ENCODE data around the gene INTS3. TPM values are rescaled to one million over a fixed set of nuclear protein-coding genes. Genes with fewer than 3 reads are reported as not detected.

The INTS3 gene
- total RNA-seq, 4 donors from 2014 or later = 35.9 to 70.1 (median 61.3) TPM

DNA sequence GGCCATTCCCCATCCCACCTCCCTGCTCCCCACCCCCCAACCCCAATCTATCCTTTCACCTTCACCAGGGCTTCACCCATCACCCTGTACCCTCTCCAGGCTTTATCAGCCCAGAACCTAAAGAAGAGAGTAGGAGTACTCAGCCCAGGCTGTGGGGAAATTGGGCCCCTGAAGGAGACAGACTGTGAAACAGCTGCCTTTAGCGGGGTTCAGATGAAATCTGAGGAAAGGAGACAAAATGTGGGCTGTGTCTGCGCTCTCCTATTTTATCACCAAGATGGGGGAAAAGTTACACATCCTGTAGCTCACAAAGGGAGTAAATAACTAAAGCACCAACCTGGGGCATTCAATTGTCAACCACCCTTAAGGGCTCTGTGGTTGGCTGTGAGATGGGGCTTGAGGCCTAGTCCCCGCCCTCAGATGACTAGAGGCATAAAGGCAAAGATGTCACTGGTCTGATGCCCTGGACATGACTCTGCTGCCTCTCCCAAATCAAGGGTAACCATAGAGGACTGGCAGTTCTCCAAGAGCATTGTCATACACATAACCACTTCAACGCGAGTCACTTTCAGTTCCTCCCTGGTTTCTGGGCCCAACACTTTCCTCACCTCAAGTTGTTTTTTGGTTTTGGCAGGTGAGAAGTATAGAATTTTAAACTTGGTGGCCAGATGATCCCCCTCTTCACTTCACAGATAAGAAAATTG is 77.3 kb downstream of the INTS3 start:
- Histone ChIP-seq H3K27ac (no peak overlapping the region), H3K27me3 (no peaks in the 10 kb centered on the region), H3K36me3 (no peaks in the 10 kb centered on the region), H3K4me3 (no peak overlapping the region), H3K9me3 (no peaks in the 10 kb centered on the region), H3K4me1 (no peaks in the 10 kb centered on the region)
- intact Hi-C loops (cut with DNase I; ENCODE audit: low total_unique reads) = no loop called here
- no peak for DNase-seq
- no peak for TF ChIP-seq POLR2A (IDR thresholded peaks at IDR 0.05)
- TF ChIP-seq, protein P1, sequence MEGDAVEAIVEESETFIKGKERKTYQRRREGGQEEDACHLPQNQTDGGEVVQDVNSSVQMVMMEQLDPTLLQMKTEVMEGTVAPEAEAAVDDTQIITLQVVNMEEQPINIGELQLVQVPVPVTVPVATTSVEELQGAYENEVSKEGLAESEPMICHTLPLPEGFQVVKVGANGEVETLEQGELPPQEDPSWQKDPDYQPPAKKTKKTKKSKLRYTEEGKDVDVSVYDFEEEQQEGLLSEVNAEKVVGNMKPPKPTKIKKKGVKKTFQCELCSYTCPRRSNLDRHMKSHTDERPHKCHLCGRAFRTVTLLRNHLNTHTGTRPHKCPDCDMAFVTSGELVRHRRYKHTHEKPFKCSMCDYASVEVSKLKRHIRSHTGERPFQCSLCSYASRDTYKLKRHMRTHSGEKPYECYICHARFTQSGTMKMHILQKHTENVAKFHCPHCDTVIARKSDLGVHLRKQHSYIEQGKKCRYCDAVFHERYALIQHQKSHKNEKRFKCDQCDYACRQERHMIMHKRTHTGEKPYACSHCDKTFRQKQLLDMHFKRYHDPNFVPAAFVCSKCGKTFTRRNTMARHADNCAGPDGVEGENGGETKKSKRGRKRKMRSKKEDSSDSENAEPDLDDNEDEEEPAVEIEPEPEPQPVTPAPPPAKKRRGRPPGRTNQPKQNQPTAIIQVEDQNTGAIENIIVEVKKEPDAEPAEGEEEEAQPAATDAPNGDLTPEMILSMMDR (IDR thresholded peaks at IDR 0.05) = no peak

- no peaks in the 10 kb centered on the region for H3K4me1 ChIP-seq
- intact Hi-C loops (cut with DNase I; ENCODE audit: low total_unique reads) = no loop called here
- H3K27ac ChIP-seq = no peak overlapping the region
- DNase-seq = no peak
- TF ChIP-seq, protein P1 (IDR thresholded peaks at IDR 0.05) = no peak
- no peaks in the 10 kb centered on the region for H3K36me3 ChIP-seq
- H3K27me3 ChIP-seq = no peaks in the 10 kb centered on the region
- no peaks in the 10 kb centered on the region for H3K9me3 ChIP-seq
- H3K4me3 ChIP-seq = no peak overlapping the region
Observed at GRCh38 chr1:153805886-153806719, 78.3 kb downstream of the INTS3 start.

DNA sequence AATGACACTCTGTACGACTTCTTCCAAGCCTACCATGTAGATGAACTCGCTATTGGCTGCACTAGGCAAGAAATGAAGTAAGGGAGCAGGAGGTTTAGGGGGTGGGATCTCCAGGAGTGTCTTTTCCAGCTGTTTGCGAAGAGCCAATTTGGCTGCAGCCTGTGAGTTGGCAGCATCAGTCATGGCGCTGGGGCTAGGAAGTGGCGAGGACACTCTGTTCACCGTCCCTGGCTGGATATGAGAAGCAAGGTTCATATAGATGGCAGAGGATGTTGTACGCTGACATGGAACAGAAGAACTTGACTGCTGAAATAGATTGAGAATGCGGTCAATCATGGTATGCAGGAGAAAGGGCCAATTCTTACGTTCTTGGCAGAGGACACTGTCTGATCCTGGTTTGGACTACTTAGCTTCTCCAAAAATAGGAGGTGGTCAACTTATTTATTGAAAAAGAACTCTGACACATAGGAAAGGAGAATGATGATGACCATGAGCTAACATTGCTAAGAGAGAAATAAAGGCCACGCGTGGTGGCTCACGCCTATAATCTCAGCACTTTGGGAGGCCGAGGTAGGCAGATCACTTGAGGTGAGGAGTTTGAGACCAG is 88.5 kb downstream of the INTS3 start:
- TF ChIP-seq, protein P1 (IDR thresholded peaks at IDR 0.05) = no peak
- no peak for TF ChIP-seq POLR2A (IDR thresholded peaks at IDR 0.05)
- Histone ChIP-seq H3K27me3 (no peaks in the 10 kb centered on the region), H3K4me3 (no peak overlapping the region), H3K9me3 (no peaks in the 10 kb centered on the region), H3K36me3 (no peaks in the 10 kb centered on the region), H3K4me1 (no peaks in the 10 kb centered on the region), H3K27ac (no peak overlapping the region)
- intact Hi-C loops (cut with DNase I; ENCODE audit: low total_unique reads) = no loop called here
- no peak for DNase-seq

DNA sequence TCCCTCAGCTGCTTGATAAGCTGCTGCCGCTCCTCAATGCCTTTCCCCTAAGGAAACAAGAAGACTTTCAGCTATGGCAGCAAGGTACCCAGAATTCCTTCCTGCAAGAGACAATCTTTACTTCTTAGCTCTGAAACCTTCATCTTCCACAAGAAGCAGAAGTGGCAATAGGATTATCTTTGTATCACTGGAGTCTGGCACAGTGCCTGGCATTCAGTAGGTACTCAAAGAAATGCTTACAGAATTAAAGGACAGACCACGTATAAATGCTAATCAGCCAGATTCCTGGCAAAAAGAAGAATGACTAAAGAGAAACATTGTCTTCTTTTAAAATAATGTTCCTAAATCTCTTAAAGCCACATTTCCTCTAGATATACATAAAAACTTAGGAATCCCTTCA is 91.0 kb downstream of the INTS3 start:
- no peak for DNase-seq

More for the DNA sequence above, 91.0 kb downstream of the INTS3 start:
- TF ChIP-seq, protein P1 (IDR thresholded peaks at IDR 0.05) = no peak
- no peak for TF ChIP-seq POLR2A (IDR thresholded peaks at IDR 0.05)
- no peaks in the 10 kb centered on the region for H3K36me3 ChIP-seq
- H3K27me3 ChIP-seq = no peaks in the 10 kb centered on the region
- H3K4me3 ChIP-seq = no peak overlapping the region
- H3K27ac ChIP-seq = no peak overlapping the region
- H3K4me1 ChIP-seq = no peaks in the 10 kb centered on the region
- H3K9me3 ChIP-seq = no peaks in the 10 kb centered on the region
- intact Hi-C loops (cut with DNase I; ENCODE audit: low total_unique reads) = no loop called here

Small RNA genes within 50 kb of the gene (microRNA-seq; reads per million reads assigned to microRNA genes)
- not detected for gene MIR8083 (ENCODE audit: borderline microRNAs expressed, borderline replicate concordance)

Small RNA genes within 50 kb of the gene (small RNA-seq; reads per million reads assigned to genes)
- gene MIR8083 = not detected
- not detected for gene RF00019
- not detected for gene RN7SL372P

Other genes starting within 250 kb of the INTS3 start
- gene S100A6, start 192.1 kb upstream of the INTS3 start, total RNA-seq = 100 to 1,000 TPM in 3 of 4 donors, 10 to 100 TPM in 1; 55.5 to 729 (median 448) TPM
- not detected for gene S100A5, start 187.1 kb upstream of the INTS3 start, total RNA-seq
- 100 to 1,000 TPM in 3 of 4 donors, 10 to 100 TPM in 1; 58.9 to 226 (median 155) TPM for gene S100A4, start 182.2 kb upstream of the INTS3 start, total RNA-seq
- gene S100A3, start 178.8 kb upstream of the INTS3 start, total RNA-seq = 1 to 10 TPM in 2 of 4 donors, not detected in 2; 1.2 to 3.7 TPM
- gene S100A2, start 162.2 kb upstream of the INTS3 start, total RNA-seq = 1 to 10 TPM in 2 of 4 donors, not detected in 2; 2.1 to 2.7 TPM
- 100 to 1,000 TPM in 1 of 4 donors, 10 to 100 TPM in 3; 57.4 to 122 (median 72.1) TPM for gene S100A16, start 114.9 kb upstream of the INTS3 start, total RNA-seq
- 1 to 10 TPM in 1 of 4 donors, under 1 TPM in 1, not detected in 2; 0.29 to 6.2 TPM for gene S100A14, start 111.7 kb upstream of the INTS3 start, total RNA-seq
- 100 to 1,000 TPM in 2 of 4 donors, 10 to 100 TPM in 2; 25.9 to 269 (median 126) TPM for gene S100A13, start 100.5 kb upstream of the INTS3 start, total RNA-seq
- gene S100A1, start 99.6 kb upstream of the INTS3 start, total RNA-seq = 1 to 10 TPM in 1 of 4 donors, not detected in 3; 3.8 TPM
- gene CHTOP, start 94.0 kb upstream of the INTS3 start, total RNA-seq = 10 to 100 TPM; 43.8 to 91.0 (median 70.8) TPM
- 100 to 1,000 TPM in 1 of 4 donors, 10 to 100 TPM in 3; 35.5 to 101 (median 71.3) TPM for gene SNAPIN, start 69.3 kb upstream of the INTS3 start, total RNA-seq
- 100 to 1,000 TPM in 3 of 4 donors, 10 to 100 TPM in 1; 82.7 to 252 (median 111) TPM for gene ILF2, start 57.1 kb upstream of the INTS3 start, total RNA-seq
- gene NPR1, start 49.4 kb upstream of the INTS3 start, total RNA-seq = 10 to 100 TPM; 34.1 to 74.0 (median 50.8) TPM
- 100 to 1,000 TPM in 1 of 4 donors, 10 to 100 TPM in 3; 12.9 to 364 (median 36.7) TPM for gene SLC27A3, start 47.4 kb downstream of the INTS3 start, total RNA-seq
- gene GATAD2B, start 194.9 kb downstream of the INTS3 start, total RNA-seq = 10 to 100 TPM in 3 of 4 donors, 1 to 10 TPM in 1; 7.1 to 79.0 (median 26.6) TPM
- 10 to 100 TPM in 3 of 4 donors, 1 to 10 TPM in 1; 5.6 to 94.9 (median 30.1) TPM for gene DENND4B, start 218.7 kb downstream of the INTS3 start, total RNA-seq
- gene CRTC2, start 230.6 kb downstream of the INTS3 start, total RNA-seq = 10 to 100 TPM in 2 of 4 donors, 1 to 10 TPM in 2; 5.9 to 57.2 (median 15.5) TPM
- 10 to 100 TPM; 66.3 to 96.2 (median 83.6) TPM for gene SLC39A1, start 235.5 kb downstream of the INTS3 start, total RNA-seq
- gene CREB3L4, start 239.9 kb downstream of the INTS3 start, total RNA-seq = 10 to 100 TPM in 3 of 4 donors, 1 to 10 TPM in 1; 1.8 to 16.1 (median 13.0) TPM
- 100 to 1,000 TPM in 3 of 4 donors, 10 to 100 TPM in 1; 91.1 to 253 (median 175) TPM for gene JTB, start 249.6 kb downstream of the INTS3 start, total RNA-seq